Esophagus muscularis mucosa (tissue), 4 donors: ENCODE data around the gene BLOC1S4. TPM values are rescaled to one million over a fixed set of nuclear protein-coding genes. Genes with fewer than 3 reads are reported as not detected.

Source experiments
- DNase-seq: peaks from one replicate; pipeline ENCODE4 v3.0.0-alpha.2; 2017; ENCODE audit errors: extremely low spot score
- H3K27ac ChIP-seq, 4 donors: fragments of 200-600 bp; sonication (generic); replicated peaks in 1 of 4; 1 replicate in 3 of 4; 2 replicates in 1 of 4; pipeline ENCODE4 v1.5.1; 2016 to 2019; ENCODE audit warnings: mild to moderate bottlenecking in 1 of 4
- H3K27me3 ChIP-seq, 4 donors: fragments of 200-600 bp; sonication (generic); one replicate each; pipeline versions ENCODE4 v1.5.1 to v1.6.0; 2016 to 2019
- H3K36me3 ChIP-seq, 4 donors: fragments of 200-600 bp; sonication (generic); one replicate each; pipeline ENCODE4 v1.5.1; 2016 to 2019
- H3K4me1 ChIP-seq, 4 donors: fragments of 200-600 bp; sonication (generic); one replicate each; pipeline ENCODE4 v1.5.1; 2016 to 2019
- H3K4me3 ChIP-seq, 4 donors: fragments of 200-600 bp; sonication (generic); 1 replicate in 2 of 4; 2 replicates in 2 of 4; pipeline ENCODE4 v1.5.1; 2016 to 2019; ENCODE audit warnings: mild to moderate bottlenecking in 4 of 4, moderate library complexity in 1 of 4
- H3K9me3 ChIP-seq, 4 donors: fragments of 200-600 bp; sonication (generic); 1 replicate in 3 of 4; 2 replicates in 1 of 4; pipeline ENCODE4 v1.5.1; 2016 to 2019
- CTCF ChIP-seq, 3 experiments: fragments of 200-600 bp in 2 of 3; fragments of 450-650 bp in 1 of 3; sonication (generic) in 2 of 3; IDR thresholded peaks; one replicate each; pipeline ENCODE4 v1.5.1; 2017 to 2019; ENCODE audit warnings: antibody characterized with exemption in 3 of 3, mild to moderate bottlenecking in 2 of 3, moderate library complexity in 1 of 3
- EP300 ChIP-seq: sonication (generic); formaldehyde crosslinking; IDR thresholded peaks from one replicate; pipeline ENCODE4 v1.6.1; 2017; ENCODE audit warnings: antibody characterized with exemption
- POLR2A ChIP-seq: fragments of 450-650 bp; IDR thresholded peaks from one replicate; pipeline ENCODE4 v1.6.1; 2017; ENCODE audit warnings: antibody characterized with exemption, moderate library complexity, mild to moderate bottlenecking, low read depth
- POLR2AphosphoS5 ChIP-seq, 2 donors: sonication (generic); formaldehyde crosslinking; IDR thresholded peaks; one replicate each; pipeline ENCODE4 v1.6.1; 2017; ENCODE audit warnings: antibody characterized with exemption in 2 of 2
- WGBS: methylation state at CpG from one replicate; pipeline ENCODE4 v1.1.5; 2018; 5-methylcytosine and 5-hydroxymethylcytosine counted together
- intact Hi-C: fragments of 100-400 bp; cut with DNase I; formaldehyde crosslinking; loops from one replicate; pipeline ENCODE4 v1.15.1; 2023
- total RNA-seq, 4 donors: library from RNA; depleted of rRNA; stranded (reverse); fragments of >200 nt; gene quantifications; one replicate each; pipeline versions ENCODE4 v1.1.0 to v1.2.1, GENCODE V29; 2016

BLOC1S4 gene
- total RNA-seq, 4 donors from 2014 or later = 15.8 to 21.9 (median 17.9) TPM

GRCh38 chr4:6761649-6762615 is 46.0 kb downstream of the BLOC1S4 start:
- Histone ChIP-seq H3K4me1 (peaks cover 0 to under 1% (median 0%) of the 10 kb centered on the region in 4 donors), H3K27me3 (no peaks in the 10 kb centered on the region), H3K36me3 (no peaks in the 10 kb centered on the region), H3K4me3 (no peak overlapping the region), H3K9me3 (no peaks in the 10 kb centered on the region), H3K27ac (no peak overlapping the region)
- 86% methylated on average over 30 of the region's 35 CpGs for WGBS
- intact Hi-C loops = no loop called here
- TF ChIP-seq POLR2A = no peak
- TF ChIP-seq EP300 = no peak
- no peak for TF ChIP-seq CTCF (IDR thresholded peaks at IDR 0.05)
- TF ChIP-seq POLR2AphosphoS5 (IDR thresholded peaks at IDR 0.05) = no peak
- DNase-seq = no peak

- Histone ChIP-seq H3K4me1 (peaks cover 7 to 15% (median 13%) of the 10 kb centered on the region in 4 donors), H3K9me3 (no peaks in the 10 kb centered on the region), H3K36me3 (no peaks in the 10 kb centered on the region), H3K27ac (no peak overlapping the region), H3K27me3 (no peaks in the 10 kb centered on the region), H3K4me3 (no peak overlapping the region)
- 82% methylated on average over 16 of the region's 16 CpGs for WGBS
- intact Hi-C loops = no loop called here
- no peak for DNase-seq
- TF ChIP-seq CTCF (IDR thresholded peaks at IDR 0.05) (no peak), POLR2A (no peak)
Observed at GRCh38 chr4:6763330-6763851, 47.4 kb downstream of the BLOC1S4 start.

- no peaks in the 10 kb centered on the region for H3K36me3 ChIP-seq
- peaks cover 15 to 19% (median 17%) of the 10 kb centered on the region in 4 donors for H3K4me1 ChIP-seq
- H3K9me3 ChIP-seq = no peaks in the 10 kb centered on the region
- no peak overlapping the region for H3K27ac ChIP-seq
- no peak for DNase-seq
- TF ChIP-seq EP300 (no peak), POLR2AphosphoS5 (IDR thresholded peaks at IDR 0.05) (no peak), POLR2A (no peak), CTCF (IDR thresholded peaks at IDR 0.05) (no peak)
- intact Hi-C loops = no loop called here
- 87% methylated on average over 11 of the region's 11 CpGs for WGBS
- no peak overlapping the region for H3K4me3 ChIP-seq
- H3K27me3 ChIP-seq = no peaks in the 10 kb centered on the region
Observed at GRCh38 chr4:6764976-6765620, 49.1 kb downstream of the BLOC1S4 start.

- Histone ChIP-seq H3K9me3 (no peaks in the 10 kb centered on the region), H3K4me1 (peaks cover 15 to 21% (median 18%) of the 10 kb centered on the region in 4 donors), H3K27ac (no peak overlapping the region), H3K4me3 (no peak overlapping the region), H3K27me3 (no peaks in the 10 kb centered on the region), H3K36me3 (no peaks in the 10 kb centered on the region)
- 97% methylated on average over 2 of the region's 2 CpGs for WGBS
- intact Hi-C loops = no loop called here
- TF ChIP-seq POLR2AphosphoS5 (IDR thresholded peaks at IDR 0.05) = no peak
- TF ChIP-seq POLR2A = no peak
- no peak for TF ChIP-seq EP300
- TF ChIP-seq CTCF (IDR thresholded peaks at IDR 0.05) = no peak
- no peak for DNase-seq
Observed at GRCh38 chr4:6765703-6766102, 49.7 kb downstream of the BLOC1S4 start.

Other genes starting within 250 kb of the BLOC1S4 start
- gene PPP2R2C, start 243.6 kb upstream of the BLOC1S4 start, total RNA-seq = 1 to 10 TPM in 3 of 4 donors, under 1 TPM in 1; 0.50 to 2.7 (median 1.4) TPM
- gene MAN2B2, start 141.0 kb upstream of the BLOC1S4 start, total RNA-seq = 10 to 100 TPM; 31.9 to 42.0 (median 33.0) TPM
- gene MRFAP1, start 75.5 kb upstream of the BLOC1S4 start, total RNA-seq = 100 to 1,000 TPM; 155 to 331 (median 234) TPM
- under 1 TPM in 1 of 4 donors, not detected in 3; 0.99 TPM for gene S100P, start 22.3 kb upstream of the BLOC1S4 start, total RNA-seq
- gene MRFAP1L1, start 6.3 kb upstream of the BLOC1S4 start, total RNA-seq = 10 to 100 TPM; 55.2 to 60.0 (median 57.0) TPM
- 10 to 100 TPM; 34.6 to 54.0 (median 47.8) TPM for gene KIAA0232, start 66.6 kb downstream of the BLOC1S4 start, total RNA-seq
- 10 to 100 TPM; 37.0 to 49.4 (median 44.2) TPM for gene TBC1D14, start 193.7 kb downstream of the BLOC1S4 start, total RNA-seq